Measurements from ENCODE around the gene TRIM62.

GRCh38 chr1:33110477-33110876 lies 71.4 kb downstream of the TRIM62 start:
- TF ChIP-seq CTCF (conservative IDR thresholded peaks at IDR 0.05; ENCODE audit: low read length) (no peak), EZH2phosphoT487 (IDR thresholded peaks at IDR 0.05; ENCODE audit: borderline replicate concordance) (no peak)

Measured in Loucy (cell line).